HG02571 (cell line): ENCODE data around the gene MCM6.

Experiments
- ATAC-seq: cut with Tn5 transposase; IDR thresholded peaks from one replicate; pipeline ENCODE4 v1.9.1; 2021; ENCODE audit warnings: mild to moderate bottlenecking, moderate library complexity; ENCODE audit not compliant: unreplicated experiment

The MCM6 gene

DNA sequence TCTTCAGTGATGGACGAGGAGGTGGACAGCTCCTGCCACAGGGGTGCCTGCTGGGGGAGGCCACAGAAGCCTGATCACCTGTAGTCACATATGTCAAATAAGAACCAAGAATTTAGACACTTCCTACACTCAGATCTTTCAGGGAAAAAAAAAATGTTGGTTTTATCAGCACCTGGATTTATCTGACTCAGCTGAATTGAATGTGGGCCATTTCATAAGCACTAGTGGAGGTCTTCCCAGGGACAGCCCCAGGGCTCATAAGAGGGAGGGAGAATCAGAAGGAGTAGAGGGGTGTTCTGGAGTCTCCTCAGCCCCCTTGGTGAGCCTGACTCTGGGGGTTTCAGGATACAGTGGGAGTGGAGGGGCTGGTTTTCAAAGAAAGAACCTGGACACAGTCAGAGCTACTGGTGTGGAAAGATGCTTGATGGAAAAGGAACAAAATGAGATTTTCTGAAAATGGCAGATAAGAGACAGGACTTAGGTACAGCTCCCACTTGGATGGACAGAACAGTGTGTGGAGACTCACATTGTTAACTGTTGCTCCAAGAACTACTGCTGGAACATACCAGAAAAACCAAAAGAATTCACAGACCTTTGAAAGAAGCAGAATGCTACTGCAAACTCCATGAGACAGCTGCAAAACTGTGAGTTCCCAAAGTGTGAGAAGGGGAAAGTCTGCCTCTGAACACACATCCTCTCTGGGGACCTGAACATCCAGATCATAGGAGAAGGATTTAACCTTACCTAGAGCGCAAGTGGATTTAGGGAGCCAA is 84.6 kb downstream of the MCM6 start:
- no peak for ATAC-seq

DNA sequence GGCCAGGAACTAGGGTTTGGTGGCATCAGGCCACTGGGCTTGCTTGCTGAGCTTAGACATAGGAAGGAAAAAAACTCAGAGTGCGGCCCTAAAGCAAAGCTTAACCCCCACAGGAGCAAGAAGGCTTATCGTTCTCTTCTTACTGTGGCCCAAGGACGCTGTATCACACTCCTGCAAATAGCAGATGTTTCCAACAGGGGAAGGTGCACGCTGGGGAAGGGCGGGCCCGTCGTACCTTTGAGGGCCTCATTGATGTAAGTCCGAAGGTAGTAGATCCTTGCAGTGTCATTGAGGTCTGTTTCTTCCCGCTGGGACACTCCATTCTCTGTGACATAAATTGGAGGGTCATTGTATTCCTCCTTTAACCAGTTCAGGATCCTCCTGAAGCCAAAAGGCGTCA is 85.8 kb downstream of the MCM6 start:
- no peak for ATAC-seq
